Astrocyte of the cerebellum (primary cell): ENCODE data around the gene RBCK1.

Source experiments
- DNase-seq: peaks from one replicate; pipeline ENCODE4 v3.0.0-alpha.2; 2011; ENCODE audit warnings: low read depth
- H3K4me3 ChIP-seq: 2 replicates; pipeline ENCODE4 v1.5.1; 2011; ENCODE audit warnings: mild to moderate bottlenecking, low read depth, low read length, moderate library complexity
- CTCF ChIP-seq: IDR thresholded peaks from 2 replicates; pipeline ENCODE4 v1.5.1; 2012; ENCODE audit warnings: low read length, low read depth, moderate library complexity, mild to moderate bottlenecking; ENCODE audit errors: missing control alignments
- in situ Hi-C: cut with HindIII; loops from 2 replicates; pipeline ENCODE4 v1.10.0; 2017; ENCODE audit warnings: low sequenced_read_pairs

The RBCK1 gene

GRCh38 chr20:427849-428657 lies 20.0 kb downstream of the RBCK1 start:
- no peak for DNase-seq
- in situ Hi-C loops: no loop called here
- no peak for TF ChIP-seq CTCF
- no peak overlapping the region for H3K4me3 ChIP-seq

- in situ Hi-C loops: no loop called here
Measured at GRCh38 chr20:428658-429200, 20.6 kb downstream of the RBCK1 start.

DNA sequence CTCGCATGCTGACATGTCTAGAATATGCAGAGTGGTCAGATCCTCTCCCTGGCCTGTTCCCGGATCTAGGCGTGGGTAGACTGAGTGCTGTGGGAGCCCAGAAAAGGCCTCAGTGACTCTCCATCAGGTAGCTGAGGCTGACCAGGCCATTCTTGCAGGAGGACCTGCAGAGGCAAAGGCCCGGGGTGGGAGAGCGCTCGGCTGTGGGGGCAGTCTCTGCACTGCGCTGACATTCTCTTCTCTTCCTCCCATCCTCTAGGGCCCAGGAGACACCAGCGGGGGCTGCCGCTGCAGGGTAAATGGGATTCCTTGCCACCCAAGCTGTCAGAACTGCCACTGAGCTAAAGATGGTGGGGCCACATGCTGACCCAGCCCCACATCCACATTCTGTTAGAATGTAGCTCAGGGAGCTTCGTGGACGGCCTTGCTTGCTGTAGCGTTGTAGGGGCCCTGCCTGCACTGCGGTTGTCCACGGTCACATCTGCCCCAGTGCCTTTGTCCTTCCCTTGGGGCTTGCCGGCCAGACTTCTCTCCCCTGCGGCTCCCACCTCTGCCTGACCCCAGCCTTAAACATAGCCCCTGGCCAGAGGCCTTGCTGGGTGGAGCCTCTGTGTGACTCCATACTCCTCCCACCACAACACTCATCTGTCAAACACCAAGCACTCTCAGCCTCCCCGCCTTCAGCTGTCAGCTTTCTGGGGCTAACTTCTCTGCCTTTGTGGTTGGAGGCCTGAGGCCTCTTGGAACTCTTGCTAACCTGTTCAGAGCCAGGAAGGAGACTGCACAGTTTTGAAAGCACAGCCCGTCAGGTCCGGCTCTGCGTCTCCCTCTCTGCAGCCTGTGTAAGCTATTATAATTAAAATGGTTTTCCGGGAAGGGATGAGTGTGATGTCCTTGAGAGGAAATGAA lies 22.2 kb downstream of the RBCK1 start:
- no peak for TF ChIP-seq CTCF
- H3K4me3 ChIP-seq: no peak overlapping the region
- DNase-seq: no peak
- in situ Hi-C loops: loop anchor here (5.0 kb wide), 1 partner anchor 48 kb away; the partner anchor contains the start of gene TRIB3

More at GRCh38 chr20:428658-429200, 20.6 kb downstream of the RBCK1 start:
- no peak overlapping the region for H3K4me3 ChIP-seq
- DNase-seq: no peak
- TF ChIP-seq CTCF: no peak

DNA sequence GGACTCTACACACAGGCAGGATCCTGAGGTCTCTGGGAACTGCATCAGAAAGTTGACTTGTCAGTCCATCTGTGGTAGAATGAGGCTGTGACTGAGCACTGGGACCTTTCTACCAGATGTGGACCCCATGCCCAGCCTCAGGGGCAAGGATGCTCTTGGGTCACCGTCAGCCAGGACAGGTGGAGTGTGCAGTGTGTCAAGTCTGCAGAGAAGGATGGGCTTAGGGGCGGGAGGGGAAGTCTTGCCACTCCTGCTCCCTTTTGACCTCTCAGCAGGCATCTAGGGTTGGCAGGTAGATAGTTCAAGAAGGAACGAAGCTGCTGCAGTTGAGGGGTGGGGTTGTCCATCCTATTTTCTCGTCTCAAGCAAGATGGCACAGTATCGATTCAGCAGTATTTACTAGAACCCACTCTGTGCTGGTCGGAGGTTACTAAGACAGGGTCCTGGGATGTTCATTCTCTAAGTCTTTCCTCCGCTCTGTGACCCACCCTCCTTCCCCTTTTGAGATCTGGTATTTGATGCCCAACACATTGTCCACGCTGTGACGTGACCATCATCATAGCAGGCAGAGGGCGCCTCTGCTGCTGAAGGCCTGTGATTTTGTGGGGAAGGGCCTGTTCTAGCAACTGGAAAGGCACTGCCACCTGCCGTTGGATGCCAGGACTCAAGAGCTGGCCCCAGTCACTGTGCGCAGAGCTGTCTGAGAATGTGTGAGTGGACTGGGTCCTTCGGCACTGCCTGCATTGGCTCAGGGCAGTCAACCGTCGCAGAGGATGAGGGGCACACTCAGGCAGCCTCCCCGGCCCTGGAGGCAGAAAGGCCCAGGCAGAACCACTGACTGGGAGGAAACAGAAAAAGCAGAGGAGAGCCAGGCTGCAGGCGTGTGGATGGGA lies 23.2 kb downstream of the RBCK1 start:
- TF ChIP-seq CTCF: peak; percentile 70
- in situ Hi-C loops: loop anchor here (5.0 kb wide), 1 partner anchor 49 kb away; the partner anchor contains the start of gene TRIB3

GRCh38 chr20:432208-432607 lies 24.1 kb downstream of the RBCK1 start:
- H3K4me3 ChIP-seq: no peak overlapping the region
- in situ Hi-C loops: loop anchor here (5.0 kb wide), 1 partner anchor 50 kb away; the partner anchor contains the start of gene TRIB3
- TF ChIP-seq CTCF: no peak
- no peak for DNase-seq

More for the DNA sequence above, 23.2 kb downstream of the RBCK1 start:
- no peak overlapping the region for H3K4me3 ChIP-seq
- peak; percentile 42 for DNase-seq
